ENCODE data around the gene PVALEF.

Gene PVALEF

GRCh38 chr17:81163051-81163695, 2.1 kb upstream of the PVALEF start:
- no peak for ATAC-seq

GRCh38 chr17:81163703-81164370, 1.5 kb upstream of the PVALEF start:
- no peak for ATAC-seq
- DNase-seq, result no peak

More at GRCh38 chr17:81163051-81163695, 2.1 kb upstream of the PVALEF start:
- no peak for DNase-seq

- ATAC-seq, result no peak
- DNase-seq, result no peak
Measured at GRCh38 chr17:81164371-81165245, 699 bp upstream of the PVALEF start.

GRCh38 chr17:81166033-81166492, 756 bp downstream of the PVALEF start, which contains the start of gene AATK:
Gene AATK (minus strand): TSS chr17:81166221. CDS start chr17:81165992, 229 bp downstream.
- DNase-seq (no peak), ATAC-seq (no peak)

- no peak for DNase-seq
- no peak for ATAC-seq
Measured at GRCh38 chr17:81167194-81167524, 1.9 kb downstream of the PVALEF start.

- no peak for DNase-seq
- ATAC-seq, result no peak
Measured at GRCh38 chr17:81167638-81168037, 2.3 kb downstream of the PVALEF start.

GRCh38 chr17:81169870-81170309, 4.6 kb downstream of the PVALEF start:
- ATAC-seq (no peak), DNase-seq (no peak)

GRCh38 chr17:81170727-81171494, 5.6 kb downstream of the PVALEF start:
- ATAC-seq (no peak), DNase-seq (no peak)

- ATAC-seq, result no peak
- no peak for DNase-seq
Measured at GRCh38 chr17:81171941-81172340, 6.6 kb downstream of the PVALEF start.

GRCh38 chr17:81173052-81173761, 7.9 kb downstream of the PVALEF start:
- ATAC-seq, result no peak
- DNase-seq, result no peak

GRCh38 chr17:81173762-81174155, 8.5 kb downstream of the PVALEF start:
- DNase-seq, result no peak
- ATAC-seq, result no peak

GRCh38 chr17:81176666-81177065, 11.4 kb downstream of the PVALEF start:
- DNase-seq (no peak), ATAC-seq (no peak)

GRCh38 chr17:81178136-81179091, 13.1 kb downstream of the PVALEF start:
- ATAC-seq, result no peak

GRCh38 chr17:81179220-81179619, 13.9 kb downstream of the PVALEF start:
- no peak for DNase-seq
- ATAC-seq, result no peak

More at GRCh38 chr17:81178136-81179091, 13.1 kb downstream of the PVALEF start:
- DNase-seq, result no peak

GRCh38 chr17:81179861-81180260, 14.6 kb downstream of the PVALEF start:
- DNase-seq, result no peak
- no peak for ATAC-seq

GRCh38 chr17:81180836-81181810, 15.8 kb downstream of the PVALEF start:
- ATAC-seq (no peak), DNase-seq (no peak)

- no peak for DNase-seq
Measured at GRCh38 chr17:81181811-81182185, 16.5 kb downstream of the PVALEF start.

GRCh38 chr17:81182596-81182995, 17.3 kb downstream of the PVALEF start:
- DNase-seq (no peak), ATAC-seq (no peak)

More at GRCh38 chr17:81181811-81182185, 16.5 kb downstream of the PVALEF start:
- ATAC-seq, result no peak

- DNase-seq, result no peak
Measured at GRCh38 chr17:81183316-81183715, 18.0 kb downstream of the PVALEF start.

More at GRCh38 chr17:81183316-81183715, 18.0 kb downstream of the PVALEF start:
- ATAC-seq, result no peak

Measured in stimulated activated naive CD8-positive, alpha-beta T cell treated with anti-CD3 and anti-CD28 coated beads, Interleukin-15, Interleukin-2, amounts not matched to agents 100 U/mL and 50 U/mL, for 24 hours (primary cell).